CD4-positive, alpha-beta T cell treated with Interferon alpha-2 for 1 hour (primary cell): Measurements from ENCODE around the gene ST7L.
"Not testable (repeated sequence)": the region's sequence is repeated elsewhere in the genome, so short reads cannot be mapped to it uniquely, and the experiment has no call there.

ENCODE experiments used
- DNase-seq, 2 donors: peaks; one replicate each; pipeline ENCODE4 v3.0.0-alpha.2; 2020 to 2022

The ST7L gene, protein sequence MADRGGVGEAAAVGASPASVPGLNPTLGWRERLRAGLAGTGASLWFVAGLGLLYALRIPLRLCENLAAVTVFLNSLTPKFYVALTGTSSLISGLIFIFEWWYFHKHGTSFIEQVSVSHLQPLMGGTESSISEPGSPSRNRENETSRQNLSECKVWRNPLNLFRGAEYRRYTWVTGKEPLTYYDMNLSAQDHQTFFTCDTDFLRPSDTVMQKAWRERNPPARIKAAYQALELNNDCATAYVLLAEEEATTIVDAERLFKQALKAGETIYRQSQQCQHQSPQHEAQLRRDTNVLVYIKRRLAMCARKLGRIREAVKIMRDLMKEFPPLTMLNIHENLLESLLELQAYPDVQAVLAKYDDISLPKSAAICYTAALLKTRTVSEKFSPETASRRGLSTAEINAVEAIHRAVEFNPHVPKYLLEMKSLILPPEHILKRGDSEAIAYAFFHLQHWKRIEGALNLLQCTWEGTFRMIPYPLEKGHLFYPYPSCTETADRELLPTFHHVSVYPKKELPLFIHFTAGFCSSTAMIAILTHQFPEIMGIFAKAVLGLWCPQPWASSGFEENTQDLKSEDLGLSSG

GRCh38 chr1:112618721-112619517, at the start of gene ST7L:
TSS of gene ST7L (minus strand) at chr1:112619141. CDS start at chr1:112619113, 28 bp downstream.
- DNase-seq = peak; percentile 55 to 67

GRCh38 chr1:112666946-112667345, 48.0 kb upstream of the ST7L start:
- DNase-seq = no peak

DNA sequence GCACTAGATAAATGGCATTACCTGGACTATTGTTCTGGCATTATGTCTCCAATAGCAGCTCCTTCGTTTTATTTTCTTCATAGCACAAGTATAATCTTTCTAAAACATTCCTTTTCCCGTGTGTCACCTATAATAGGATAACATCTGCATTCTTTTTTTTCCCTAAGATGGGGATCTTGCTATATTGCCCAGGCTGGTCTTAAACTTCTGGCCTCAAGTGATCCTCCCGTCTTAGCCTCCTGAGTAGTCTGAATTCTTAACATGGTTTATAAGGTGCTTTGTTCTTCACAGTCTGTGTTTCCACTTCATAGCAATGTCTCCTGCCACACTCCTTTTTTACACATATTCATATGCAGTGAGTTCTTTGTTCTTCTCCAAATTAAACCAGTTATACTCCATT, 46.9 kb upstream of the ST7L start:
- DNase-seq = no peak

GRCh38 chr1:112651205-112651604, 32.3 kb upstream of the ST7L start:
- no peak for DNase-seq

- no peak for DNase-seq
Observed at GRCh38 chr1:112646225-112646624, 27.3 kb upstream of the ST7L start.

DNA sequence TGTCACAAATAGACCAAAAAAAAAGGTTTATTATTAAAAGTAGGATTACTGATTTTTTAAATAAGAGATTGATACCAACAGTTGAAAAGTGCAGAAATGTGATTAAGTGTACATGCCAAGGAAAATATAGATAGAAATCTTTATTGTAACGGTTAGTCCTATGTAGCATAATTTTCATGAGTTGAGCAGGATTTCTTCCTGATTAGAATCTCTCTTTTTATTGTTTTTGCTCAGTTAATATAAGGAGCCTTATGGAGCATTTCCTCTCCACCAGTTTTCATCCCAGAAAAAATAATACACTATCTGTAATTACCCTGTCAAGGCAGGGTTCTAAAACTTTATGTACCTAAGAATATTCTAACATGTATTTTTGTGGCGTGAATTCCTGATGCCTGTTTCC, 24.1 kb upstream of the ST7L start:
- no peak for DNase-seq

GRCh38 chr1:112640437-112640836, 21.5 kb upstream of the ST7L start:
- not testable (repeated sequence) for DNase-seq

DNA sequence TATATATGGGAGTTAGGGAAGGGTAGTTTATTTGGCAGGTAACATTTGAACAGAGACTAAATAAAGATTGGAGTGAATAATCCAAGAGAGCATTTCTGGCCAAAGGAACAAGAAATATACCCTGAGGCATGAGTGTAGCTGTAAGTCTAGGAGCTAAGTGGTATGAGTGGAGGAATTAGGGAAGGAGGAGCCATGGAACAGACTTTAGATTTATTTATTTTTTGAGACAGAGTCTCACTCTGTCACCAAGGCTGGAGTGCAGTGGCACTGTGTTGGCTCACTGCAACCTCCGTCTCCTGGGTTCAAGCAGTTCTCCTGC, 19.1 kb upstream of the ST7L start:
- no peak for DNase-seq

- DNase-seq = no peak
Observed at GRCh38 chr1:112637254-112638109, 18.5 kb upstream of the ST7L start.

GRCh38 chr1:112636597-112637253, 17.8 kb upstream of the ST7L start:
- DNase-seq = no peak

DNA sequence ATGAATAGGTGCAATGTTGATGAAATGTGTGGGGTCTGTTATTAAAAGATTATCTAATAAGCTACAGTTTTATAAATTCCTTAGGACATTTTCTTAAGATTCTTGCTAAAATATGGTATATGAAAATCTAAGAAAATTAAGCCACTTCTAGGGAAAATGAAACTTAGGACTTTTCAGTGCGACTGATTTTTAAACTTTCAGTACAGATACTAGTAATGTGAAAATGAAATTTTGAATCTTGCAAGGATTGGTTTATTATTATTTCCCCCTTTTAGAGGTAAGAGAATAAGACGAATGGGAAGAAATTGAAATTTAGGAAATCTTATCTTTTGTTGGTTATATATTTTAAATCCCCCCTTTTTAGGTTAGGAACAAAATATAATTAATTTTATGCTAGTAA, 17.1 kb upstream of the ST7L start:
- DNase-seq = no peak

- DNase-seq = no peak
Observed at GRCh38 chr1:112634367-112634766, 15.4 kb upstream of the ST7L start.

DNA sequence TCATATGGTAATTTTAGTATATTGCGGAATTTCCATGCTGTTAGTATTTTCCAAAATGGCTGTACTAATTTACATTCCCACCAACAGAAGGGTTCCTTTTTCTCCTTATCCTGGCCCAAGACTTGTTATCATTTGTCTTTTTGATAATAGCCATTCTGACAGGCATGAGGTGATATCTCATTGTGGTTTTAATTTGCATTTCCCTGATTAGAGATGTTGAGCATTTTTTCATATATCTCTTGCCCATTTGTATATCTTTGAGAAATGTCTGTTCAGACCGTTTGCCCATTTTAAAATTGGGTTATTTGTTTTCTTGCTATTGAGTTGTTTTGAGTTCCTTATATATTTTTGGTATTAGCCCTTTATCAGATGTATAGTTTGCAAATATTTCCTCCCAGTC, 14.7 kb upstream of the ST7L start:
- DNase-seq = no peak

- no peak for DNase-seq
Observed at GRCh38 chr1:112629256-112629655, 10.3 kb upstream of the ST7L start.

DNA sequence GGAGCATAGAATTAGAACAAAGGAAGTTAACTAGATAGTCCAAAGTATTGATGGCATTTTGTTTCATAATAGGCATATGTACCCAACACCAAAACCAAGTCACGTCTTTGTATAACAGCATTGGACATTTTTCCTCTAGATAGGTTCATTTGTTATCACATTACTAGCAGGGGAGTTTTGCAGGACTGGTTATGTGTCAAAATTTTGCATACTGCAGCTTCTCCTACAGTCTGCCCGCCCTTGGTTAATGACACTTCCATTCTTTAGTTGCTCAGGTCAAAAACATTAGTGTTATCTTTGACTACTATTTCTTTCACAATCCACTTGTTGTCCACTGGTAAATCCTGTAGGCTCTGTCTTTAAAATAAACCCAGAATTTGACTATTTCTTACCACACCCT, 9.6 kb upstream of the ST7L start:
- DNase-seq = no peak

- no peak for DNase-seq
Observed at GRCh38 chr1:112626887-112627286, 7.9 kb upstream of the ST7L start.

GRCh38 chr1:112626193-112626592, 7.3 kb upstream of the ST7L start:
- no peak for DNase-seq

DNA sequence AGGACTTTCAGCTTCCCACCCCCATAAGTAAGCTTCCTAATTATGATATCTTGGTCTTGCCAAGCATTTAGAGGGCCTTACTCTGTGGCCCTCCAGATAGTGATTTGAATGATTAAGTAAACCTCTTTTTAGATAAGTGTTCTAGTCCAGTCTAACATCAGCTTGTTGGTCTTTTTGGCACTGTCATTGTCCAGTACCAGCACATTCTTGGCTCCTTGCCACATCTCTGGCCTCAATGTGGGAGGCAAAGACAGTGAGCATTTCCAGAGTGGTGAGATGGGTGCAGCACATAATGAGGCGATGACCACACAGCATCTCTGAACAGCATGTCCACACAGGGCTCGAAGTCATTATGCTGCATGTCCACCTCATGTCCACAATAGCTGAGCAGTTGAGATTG, 6.8 kb upstream of the ST7L start:
- DNase-seq = no peak

DNA sequence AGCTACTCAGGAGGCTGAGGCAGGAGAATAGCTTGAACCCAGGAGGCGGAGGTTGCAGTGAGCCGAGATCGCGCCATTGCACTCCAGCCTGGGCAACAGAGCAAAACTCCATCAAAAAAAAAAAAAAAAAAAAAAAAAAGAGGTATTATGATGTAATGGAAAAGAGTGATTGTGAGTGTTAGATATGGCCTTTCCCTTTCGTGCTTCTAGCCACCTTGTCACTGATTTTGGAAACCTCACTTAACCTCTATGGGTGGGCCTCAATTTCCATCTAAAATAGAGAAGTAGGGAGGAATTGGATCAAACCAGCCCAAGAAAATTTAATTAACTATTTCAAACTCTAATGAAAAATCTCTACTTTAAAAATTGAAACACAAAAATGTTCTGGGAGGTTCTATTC, 5.6 kb upstream of the ST7L start:
- DNase-seq = peak in 1 of 2 donors; percentile 33

GRCh38 chr1:112620377-112620695, 1.4 kb upstream of the ST7L start:
- no peak for DNase-seq

- peak; percentile 91 to 94 for DNase-seq
Observed at GRCh38 chr1:112619518-112620376, 806 bp upstream of the ST7L start, which contains the start of gene CAPZA1. TSS of gene CAPZA1 (plus strand) at chr1:112619832. CDS start at chr1:112619845, 13 bp downstream.
